GM21423 (cell line): ENCODE results near the gene TRMT10B.
"Not testable (repeated sequence)": the region's sequence is repeated elsewhere in the genome, so short reads cannot be mapped to it uniquely, and the experiment has no call there.

Experiments
- ATAC-seq: cut with Tn5 transposase; IDR thresholded peaks from one replicate; pipeline ENCODE4 v1.9.1; 2021; ENCODE audit warnings: mild to moderate bottlenecking, moderate library complexity; ENCODE audit not compliant: unreplicated experiment

Gene TRMT10B

DNA sequence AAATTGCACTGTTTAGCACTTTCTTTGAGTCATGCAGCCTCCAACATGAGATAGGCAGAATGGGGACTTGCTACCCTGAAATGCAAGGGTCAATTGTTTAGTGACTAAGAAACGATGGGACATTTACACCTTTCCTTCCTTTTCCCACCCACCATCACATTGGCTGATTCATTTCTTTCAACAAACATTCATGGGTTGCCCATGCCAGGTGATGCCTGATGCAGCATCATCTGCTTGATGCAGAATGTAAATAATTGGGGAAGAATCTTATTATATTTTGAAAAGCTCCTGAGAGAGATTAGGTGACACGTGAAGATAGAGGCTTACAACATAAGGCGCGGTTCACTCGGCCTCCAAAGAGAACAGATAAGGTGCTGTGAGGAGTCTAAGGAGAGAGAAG lies 4.5 kb upstream of the TRMT10B start:
- no peak for ATAC-seq

DNA sequence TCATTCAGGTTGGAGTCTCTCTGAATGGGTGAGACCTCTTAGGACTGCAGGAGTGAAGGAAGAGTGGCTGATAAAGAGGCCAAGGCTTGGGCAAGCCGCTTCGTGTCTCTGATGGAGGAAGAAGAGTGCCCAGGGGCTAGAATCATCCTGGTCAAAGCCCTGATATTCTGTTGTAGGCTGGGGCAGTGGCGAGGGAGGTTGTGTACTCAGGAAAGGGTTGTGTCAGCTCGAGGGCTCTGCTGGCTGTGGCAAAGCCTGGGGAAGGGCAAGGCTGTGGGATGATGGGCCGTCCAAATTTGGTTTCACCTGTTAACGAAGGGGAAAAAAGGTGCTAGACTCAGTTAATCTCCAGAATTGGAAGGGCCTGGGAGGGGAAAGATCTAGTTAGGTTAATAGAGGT lies 2.4 kb upstream of the TRMT10B start:
- ATAC-seq, result no peak

GRCh38 chr9:37751704-37752103 lies 1.9 kb upstream of the TRMT10B start:
- ATAC-seq, result not testable (repeated sequence)

DNA sequence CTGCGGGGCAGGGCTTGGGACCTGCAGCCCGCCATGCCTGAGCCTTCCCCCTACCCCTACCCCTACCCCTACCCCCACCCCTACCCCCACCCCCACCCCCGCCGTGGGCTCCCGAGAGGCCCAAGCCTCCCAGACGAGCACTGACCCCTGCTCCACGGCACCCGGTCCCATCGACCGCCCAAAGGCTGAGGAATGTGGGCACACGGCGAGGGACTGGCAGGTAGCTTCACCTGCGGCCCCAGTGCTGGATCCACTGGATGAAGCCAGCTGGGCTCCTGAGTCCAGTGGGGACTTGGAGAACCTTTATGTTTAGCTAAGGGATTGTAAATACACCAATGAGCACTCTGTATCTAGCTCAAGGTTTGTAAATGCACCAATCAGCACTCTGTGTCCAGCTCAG lies 1.5 kb upstream of the TRMT10B start:
- ATAC-seq, result not testable (repeated sequence)

GRCh38 chr9:37752642-37753488 lies 740 bp upstream of the TRMT10B start:
- no peak for ATAC-seq

DNA sequence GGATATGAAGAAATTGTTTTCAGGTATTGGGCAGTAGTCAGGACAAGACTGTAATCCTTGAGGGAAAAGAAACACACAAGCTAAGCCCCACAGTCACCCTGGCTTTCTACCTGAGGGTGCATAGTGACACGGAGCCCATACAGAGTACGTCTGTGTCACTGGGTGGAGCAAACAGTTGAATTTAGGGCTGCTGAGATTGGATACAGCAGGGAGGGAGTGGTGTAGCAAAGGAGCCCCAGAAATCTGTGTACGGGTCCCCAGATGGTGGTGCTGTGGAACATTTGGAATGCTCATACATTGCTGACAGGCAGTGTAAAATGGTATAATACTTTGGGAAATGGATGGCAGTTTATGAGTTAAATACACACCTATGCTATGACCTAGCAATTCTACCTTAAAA lies 5.1 kb downstream of the TRMT10B start:
- no peak for ATAC-seq

DNA sequence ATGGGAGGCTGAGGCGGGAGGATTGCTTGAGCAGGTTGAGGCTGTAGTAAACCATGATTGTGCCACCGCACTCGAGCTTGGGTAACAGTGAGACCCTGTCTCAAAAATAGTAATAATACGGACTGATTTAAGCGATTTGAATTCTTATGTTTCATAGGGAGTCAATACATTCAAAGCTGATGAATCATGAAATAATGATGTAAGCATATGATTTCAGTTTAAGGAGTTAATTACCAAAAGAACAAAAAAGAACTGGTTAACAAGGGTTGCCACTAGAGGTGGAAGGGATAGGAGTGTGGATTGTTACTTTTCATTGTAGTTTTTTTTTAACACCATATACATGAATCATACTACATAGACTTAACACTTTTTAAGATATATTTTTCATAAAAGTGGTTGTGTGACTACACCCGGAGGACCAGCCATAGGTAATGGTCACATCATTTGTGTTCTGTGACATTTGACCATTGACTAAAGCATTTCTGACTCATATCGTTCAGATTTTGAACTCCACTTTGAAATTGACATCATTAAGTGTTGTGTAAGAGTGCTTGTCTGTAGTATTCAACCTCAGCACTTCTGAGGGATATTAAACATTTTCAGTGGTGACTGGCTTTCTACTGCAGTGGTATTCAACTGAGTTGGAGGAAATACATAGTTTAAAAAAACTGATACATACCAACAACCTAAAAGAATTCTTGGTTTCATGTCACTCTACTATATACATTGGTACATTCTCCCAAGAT lies 7.0 kb downstream of the TRMT10B start:
- ATAC-seq, result no peak

DNA sequence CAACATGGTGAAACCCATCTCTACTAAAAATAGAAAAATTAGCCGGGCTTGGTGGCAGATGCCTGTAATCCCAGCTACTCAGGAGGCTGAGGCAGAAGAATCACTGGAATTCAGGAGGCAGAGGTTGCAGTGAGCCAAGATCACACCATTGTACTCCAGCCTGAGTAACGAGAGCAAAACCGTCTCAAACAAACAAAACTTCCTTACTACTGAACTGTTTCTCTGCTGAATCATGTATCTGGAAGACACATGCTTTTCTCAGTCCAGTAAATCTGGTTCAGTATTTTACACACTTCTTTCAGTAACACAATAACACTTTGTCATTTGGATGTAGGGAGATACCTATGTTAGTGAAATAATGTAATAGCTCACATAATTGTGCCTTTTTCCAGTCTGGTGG lies 7.9 kb downstream of the TRMT10B start:
- ATAC-seq, result no peak

DNA sequence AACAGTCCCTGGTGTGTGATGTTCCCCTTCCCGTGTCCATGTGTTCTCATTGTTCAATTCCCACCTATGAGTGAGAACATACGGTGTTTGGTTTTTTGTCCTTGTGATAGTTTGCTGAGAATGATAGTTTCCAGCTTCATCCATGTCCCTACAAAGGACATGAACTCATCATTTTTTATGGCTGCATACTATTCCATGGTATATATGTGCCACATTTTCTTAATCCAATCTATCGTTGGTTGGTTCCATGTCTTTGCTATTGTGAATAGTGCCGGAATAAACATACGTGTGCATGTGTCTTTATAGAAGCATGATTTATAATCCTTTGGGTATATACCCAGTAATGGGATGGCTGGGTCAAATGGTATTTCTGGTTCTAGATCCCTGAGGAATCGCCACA lies 11.7 kb downstream of the TRMT10B start:
- ATAC-seq, result not testable (repeated sequence)

DNA sequence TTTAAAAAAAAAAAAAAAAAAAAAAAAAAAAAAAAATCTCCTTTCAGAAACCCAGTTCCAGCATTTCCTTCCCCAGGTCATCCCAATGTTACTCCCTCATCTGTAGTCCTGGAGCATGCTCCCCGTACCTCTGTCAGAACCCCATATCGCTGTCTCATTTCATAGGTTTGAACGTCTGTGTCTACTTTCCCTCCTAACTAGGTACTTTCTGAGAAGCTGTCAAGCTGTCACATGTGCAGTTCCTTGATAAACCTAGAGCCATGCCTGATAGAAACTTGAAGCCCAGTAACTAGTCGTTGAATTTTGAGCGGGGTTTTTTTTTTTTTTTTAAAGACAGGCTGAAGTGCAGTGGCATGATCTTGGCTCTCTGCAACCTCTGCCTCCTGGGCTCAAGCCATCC lies 15.7 kb downstream of the TRMT10B start:
- no peak for ATAC-seq

- ATAC-seq, result no peak
Observed at GRCh38 chr9:37769995-37770394, 16.4 kb downstream of the TRMT10B start.

DNA sequence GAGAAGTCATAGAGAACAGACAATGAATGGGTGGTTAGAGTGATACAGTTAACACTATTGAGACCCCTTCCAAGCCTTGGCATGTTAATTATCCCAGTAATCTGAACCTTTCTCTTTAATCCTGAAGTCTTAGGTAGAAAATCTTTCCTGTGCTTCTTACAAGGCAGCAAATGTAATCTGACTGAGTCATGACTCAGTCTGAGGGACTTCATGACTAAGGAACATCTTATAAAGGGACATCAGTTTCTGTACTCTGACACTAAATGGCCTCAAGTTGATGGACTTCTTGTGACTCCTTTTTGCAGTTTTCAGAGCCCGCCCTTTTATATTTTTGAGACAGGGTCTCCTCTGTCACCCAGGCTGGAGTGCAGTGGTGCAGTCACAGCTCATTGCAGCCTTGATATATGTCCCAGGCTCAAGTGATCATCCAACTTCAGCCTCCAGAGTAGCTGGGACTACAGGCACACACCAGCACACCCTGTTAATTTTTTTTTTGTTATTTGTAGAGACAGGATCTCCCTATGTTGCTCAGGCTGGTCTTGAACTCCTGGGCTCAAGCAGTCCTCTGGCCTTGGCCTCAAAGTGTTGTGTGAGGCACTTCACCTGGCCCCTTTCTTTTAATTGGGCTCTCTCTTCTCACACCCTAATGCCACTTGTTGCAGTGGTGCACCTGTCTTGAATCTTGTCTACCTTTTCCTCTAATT lies 21.8 kb downstream of the TRMT10B start:
- ATAC-seq, result no peak

DNA sequence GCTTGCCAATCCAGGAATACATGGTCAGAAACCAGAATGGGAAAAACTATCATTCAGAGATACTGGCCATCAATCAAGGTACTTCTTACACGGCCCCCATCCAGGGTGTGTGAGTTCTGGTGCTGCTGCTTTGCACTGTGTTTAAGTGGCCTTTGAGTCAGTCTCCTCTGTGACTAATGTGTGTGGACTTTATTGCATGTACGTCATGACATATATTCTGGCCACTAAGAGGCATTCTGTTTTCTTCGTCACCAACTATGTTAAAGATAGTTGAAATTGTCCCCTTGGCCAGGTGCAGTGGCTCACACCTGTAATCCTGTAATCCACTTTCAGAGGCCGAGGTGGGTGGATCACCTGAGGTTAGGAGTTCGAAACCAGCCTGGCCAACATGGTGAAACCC lies 22.7 kb downstream of the TRMT10B start:
- no peak for ATAC-seq

GRCh38 chr9:37778534-37778933 lies 24.9 kb downstream of the TRMT10B start:
- ATAC-seq, result no peak

- ATAC-seq, result no peak
Observed at GRCh38 chr9:37784291-37784615, 30.6 kb downstream of the TRMT10B start.

- ATAC-seq, result peak; percentile 90
Observed at GRCh38 chr9:37784616-37785483, 31.2 kb downstream of the TRMT10B start, which contains the start of gene EXOSC3. Gene EXOSC3 (minus strand): TSS chr9:37785064. CDS start chr9:37785044, 20 bp downstream.

GRCh38 chr9:37787059-37787458 lies 33.5 kb downstream of the TRMT10B start:
- ATAC-seq, result no peak

DNA sequence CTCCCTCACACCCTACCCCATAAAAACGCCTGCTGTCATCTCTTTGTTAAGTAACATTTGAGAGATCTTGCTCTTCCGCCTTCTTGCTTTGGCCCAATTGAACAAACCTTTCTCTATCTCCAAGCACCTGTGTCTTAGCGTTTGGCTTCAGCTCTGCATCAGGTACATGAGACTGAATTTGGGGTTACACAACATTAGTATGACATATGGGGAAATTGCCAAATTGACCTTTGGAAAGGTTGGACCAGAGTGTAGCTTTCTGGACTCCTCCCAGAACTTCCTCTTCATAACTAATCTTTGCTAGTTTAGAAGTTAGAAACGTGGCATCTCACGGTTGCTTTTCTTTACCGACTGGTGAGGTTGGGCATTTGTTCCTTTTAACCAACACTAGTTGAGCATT lies 34.7 kb downstream of the TRMT10B start:
- ATAC-seq, result no peak

- ATAC-seq, result no peak
Observed at GRCh38 chr9:37790096-37790495, 36.5 kb downstream of the TRMT10B start.

DNA sequence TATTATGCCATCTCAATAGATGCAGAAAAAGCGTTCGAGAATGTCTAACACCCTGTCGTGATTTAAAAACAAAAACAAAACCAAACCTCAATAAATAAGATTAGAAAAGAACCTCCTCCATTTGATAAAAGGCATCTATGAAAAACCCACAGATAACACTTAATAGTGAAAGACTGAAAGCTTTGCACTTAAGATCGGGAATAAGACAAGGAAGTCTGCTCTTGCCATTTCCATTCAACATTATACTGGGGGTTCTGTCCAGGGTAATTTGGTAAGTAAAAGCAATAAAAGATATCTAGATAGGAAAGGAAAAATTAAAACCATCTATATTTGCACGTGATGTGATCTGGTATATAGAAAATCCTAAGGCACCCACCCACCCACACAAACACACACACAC lies 38.5 kb downstream of the TRMT10B start:
- ATAC-seq, result no peak

DNA sequence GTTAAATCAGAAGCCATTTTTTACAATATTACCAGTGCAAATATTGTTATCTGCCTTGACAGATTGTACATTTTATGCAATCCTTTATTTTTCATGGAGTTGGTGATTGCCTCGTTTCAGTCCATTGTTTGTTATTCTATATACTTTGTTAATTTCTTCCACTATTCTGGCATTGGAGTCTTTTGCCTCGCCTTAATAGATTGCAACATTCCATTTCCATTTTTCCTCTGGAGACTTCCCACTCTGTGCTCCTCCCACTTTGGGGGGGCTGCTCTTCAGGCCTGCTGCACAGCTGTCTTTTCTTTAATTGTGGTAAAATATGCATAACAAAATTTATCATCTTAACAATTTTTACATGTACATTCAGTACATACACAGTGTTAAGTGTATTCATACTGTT lies 42.6 kb downstream of the TRMT10B start:
- no peak for ATAC-seq
